NCI-H1417 treated with DMSO at 0.1 percent for 48 hours (cell line): ENCODE results near the gene PANK4.

Experiments used
- DNase-seq: peaks from one replicate; lab custom pipeline; 2025; lab: John Stamatoyannopoulos, UW

The PANK4 gene

GRCh38 chr1:2544875-2545640, 18.7 kb upstream of the PANK4 start:
- no peak for DNase-seq

- DNase-seq: no peak
Observed at GRCh38 chr1:2544093-2544874, 17.9 kb upstream of the PANK4 start.

GRCh38 chr1:2543543-2544092, 17.2 kb upstream of the PANK4 start:
- DNase-seq: no peak

GRCh38 chr1:2542246-2542915, 16.0 kb upstream of the PANK4 start:
- no peak for DNase-seq

DNA sequence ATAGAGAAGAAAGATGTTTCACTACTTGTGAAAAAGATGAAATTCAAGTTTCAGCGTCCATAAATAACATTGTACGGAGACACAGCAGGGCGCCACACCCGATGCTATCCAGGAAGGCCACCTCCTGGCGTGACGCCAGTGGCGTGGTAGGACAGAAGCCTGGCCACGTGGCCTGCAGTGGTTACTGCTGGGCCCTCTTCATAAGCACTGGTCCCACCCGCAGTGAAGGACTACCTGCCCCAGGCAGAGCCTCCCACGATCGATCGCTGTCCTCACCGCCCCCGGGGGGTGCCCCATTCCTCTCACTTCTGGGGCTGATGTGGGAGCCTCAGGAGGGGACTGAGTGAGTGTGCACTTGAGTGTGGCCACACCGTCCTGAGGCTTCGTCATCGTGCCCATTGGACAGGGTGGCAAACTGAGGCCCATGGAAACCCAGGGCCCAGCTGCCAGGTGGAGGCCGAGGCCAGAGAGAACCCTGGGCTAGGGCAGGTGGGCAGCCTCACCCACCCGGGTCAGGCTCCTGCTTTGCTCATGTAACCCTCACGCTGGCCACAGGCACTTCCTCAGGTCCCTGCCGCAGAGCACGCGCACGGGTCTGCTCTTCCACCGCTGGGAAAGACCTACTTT, 15.3 kb upstream of the PANK4 start:
- no peak for DNase-seq

DNA sequence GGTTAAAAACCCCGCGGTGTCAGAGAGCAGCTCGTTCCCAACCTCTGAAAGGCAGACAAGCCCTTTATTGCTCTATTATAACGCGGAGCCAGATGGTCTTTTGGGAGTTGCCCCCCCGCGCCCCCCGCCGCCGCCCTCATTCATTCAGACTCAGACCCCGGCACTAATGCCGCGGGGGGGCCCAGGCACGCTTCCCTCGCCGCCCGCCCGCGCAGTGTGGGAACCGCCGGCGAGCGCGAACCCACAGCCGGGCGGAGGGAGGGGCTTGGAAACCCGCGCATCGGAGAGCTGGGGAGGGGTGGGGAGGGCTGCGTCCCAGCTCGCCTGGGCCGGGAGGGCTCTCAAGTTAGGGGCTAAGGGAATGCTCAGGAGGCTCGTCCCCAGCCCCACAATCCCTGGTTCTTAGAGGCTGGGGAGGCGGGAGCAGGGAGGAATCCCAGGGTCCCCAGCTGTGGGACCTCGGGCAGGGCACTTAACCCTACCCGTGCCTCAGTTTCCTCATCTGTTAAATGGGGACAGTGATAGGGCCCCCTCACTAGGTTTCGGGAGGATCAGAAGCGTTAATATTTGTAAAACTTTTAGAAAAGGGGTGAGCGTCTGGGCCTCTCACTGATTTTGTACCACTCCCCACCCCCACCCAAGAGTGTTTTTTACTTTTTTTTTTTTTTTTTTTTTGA, 14.6 kb upstream of the PANK4 start:
- no peak for DNase-seq

DNA sequence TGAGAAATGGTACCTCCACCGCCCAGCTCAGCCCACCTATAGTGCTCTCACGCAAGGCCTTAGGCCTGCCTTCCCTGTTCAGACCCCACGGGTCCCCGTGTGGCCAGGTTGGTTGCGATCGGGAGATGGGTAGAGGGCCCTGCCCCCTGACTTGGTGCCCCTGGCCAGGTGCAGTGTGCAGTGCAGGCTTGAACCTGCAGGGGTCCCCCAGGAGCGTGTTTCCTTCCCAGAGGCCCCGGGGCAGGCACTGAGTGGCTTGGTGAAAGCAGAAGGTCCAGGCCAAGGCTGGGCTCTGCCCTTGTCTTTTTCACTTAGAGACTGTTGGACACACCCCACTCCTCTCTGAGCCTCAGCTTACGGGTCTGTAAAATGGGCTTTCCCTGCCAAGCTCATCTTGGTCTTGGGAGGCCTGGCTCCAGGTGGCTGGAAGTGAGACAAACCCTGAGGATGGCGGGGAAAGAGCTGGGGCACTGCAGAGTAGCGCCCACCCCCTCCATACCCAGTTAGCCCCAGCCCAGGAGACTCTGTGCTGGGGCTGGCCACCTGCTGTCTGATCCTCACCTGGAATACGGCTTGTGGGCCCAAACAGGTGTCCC, 13.0 kb upstream of the PANK4 start:
- DNase-seq: no peak

GRCh38 chr1:2538872-2539271, 12.5 kb upstream of the PANK4 start:
- DNase-seq: no peak

DNA sequence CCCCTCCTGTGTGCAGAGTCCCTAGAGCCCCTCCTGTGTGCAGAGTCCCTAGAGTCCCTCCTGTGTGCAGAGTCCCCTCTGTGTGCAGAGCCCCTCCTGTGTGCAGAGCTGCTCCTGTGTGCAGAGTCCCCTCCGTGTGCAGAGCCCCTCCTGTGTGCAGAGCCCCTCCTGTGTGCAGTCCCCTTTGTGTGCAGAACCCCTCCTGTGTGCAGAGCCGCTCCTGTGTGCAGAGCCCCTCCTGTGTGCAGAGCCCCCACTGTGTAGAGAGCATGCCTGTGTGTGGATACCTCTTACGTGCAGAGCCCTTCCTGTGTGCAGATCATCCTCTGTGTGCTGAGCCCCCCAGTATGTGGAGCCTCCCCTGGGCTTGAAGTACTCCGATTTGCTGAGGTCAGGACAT, 12.0 kb upstream of the PANK4 start:
- DNase-seq: no peak

DNA sequence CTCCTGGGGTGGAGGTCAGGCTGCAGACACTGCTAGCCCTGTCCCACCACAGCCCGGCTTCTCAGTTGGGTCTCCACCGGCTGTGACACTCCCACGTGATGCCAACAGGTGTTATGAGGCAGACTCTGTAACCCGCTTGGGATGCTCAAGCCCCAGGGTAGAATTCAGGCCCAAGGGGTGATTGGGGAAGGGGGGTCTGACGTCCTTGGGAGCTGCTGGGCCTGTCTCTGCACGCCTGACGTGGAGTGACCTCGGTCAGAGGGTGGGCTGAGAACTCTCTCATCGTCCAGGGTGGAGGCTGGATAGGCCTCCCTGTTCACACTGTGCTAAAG, 11.4 kb upstream of the PANK4 start:
- no peak for DNase-seq

- no peak for DNase-seq
Observed at GRCh38 chr1:2535981-2536380, 9.6 kb upstream of the PANK4 start.

GRCh38 chr1:2535455-2535854, 9.1 kb upstream of the PANK4 start:
- DNase-seq: no peak

- DNase-seq: no peak
Observed at GRCh38 chr1:2534687-2535441, 8.5 kb upstream of the PANK4 start.

DNA sequence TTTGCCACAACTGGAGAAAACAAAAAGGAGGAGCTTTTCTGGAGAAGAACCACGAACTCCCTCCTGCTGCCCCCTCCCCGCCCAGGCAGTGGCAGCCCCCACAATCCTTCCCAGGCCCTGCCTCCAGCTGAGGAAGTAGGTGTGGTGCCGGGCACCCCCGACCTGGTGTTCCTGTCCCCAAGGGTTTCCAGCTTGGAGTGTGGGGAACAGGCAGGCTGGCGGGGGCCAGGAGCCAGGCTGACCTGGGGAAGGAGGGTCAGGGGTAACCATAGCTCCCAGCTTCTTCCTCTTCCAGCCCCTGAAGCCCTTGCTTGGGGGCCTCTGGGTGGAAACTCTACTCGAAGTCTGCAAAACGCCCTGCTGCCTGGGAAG, 7.9 kb upstream of the PANK4 start:
- DNase-seq: no peak

DNA sequence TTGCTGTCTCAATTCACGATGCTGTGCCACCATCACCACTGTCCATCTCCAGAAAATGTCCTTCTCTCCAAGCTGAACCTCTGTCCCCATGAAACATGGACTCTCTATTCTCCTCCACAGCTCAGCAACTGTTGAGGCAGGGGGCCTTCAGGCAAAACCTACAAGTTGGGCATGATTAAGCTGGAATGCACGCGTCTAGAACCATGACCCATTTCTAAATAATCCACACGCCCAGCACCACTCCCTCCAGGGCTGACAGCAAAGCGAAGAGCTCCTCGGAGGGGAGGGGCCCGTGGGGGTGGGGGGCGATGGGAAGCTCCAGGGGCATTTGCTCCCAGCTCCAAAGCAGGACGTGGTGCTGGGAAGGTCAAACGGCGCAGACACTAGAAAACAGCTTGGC, 7.0 kb upstream of the PANK4 start:
- no peak for DNase-seq

- DNase-seq: no peak
Observed at GRCh38 chr1:2532485-2533160, 6.2 kb upstream of the PANK4 start.

- no peak for DNase-seq
Observed at GRCh38 chr1:2530513-2531361, 4.3 kb upstream of the PANK4 start.

DNA sequence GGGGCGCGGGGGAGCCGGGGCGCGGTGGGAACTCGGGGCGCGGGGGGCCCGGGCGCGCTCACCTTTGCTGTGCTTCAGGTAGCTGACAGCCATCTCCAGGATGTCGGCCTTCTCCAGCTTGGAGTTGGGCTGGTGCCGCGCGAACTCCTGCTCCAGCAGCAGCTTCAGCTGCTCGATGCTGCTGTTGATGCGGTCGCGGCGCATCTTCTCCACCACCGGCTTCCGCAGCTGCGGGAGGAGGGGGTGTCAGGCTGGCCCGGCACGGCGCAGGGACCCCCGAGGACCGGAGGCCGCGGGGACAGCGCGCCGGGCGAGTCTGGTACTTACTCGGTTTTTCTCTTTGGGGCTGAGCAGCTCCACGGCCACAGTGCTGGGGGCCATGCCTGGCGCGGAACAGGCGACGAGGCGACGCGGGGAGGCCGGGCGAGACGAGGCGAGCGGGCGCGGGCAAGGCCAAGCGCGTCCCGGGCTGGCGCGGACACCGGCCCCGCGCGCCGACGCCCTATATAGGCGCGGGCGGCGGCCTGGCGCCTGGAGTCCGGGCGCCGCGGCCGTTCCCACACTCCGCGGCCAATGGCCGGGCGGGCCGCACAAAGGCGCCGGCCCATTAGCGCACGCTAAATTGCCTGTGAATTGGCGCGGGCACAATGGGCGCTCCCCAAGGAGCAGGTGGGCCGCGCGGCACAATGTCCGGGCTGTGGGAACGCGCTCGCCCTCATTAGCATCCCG, 3.6 kb upstream of the PANK4 start, which contains the start of gene HES5:
HES5 (minus strand) TSS at position 480 of the 729 bp plus-strand sequence; CDS start at position 381, 99 bp downstream.
- DNase-seq: no peak
